DOHH2 (cell line): ENCODE results near the gene OLR1.
"Not testable (repeated sequence)": the region's sequence is repeated elsewhere in the genome, so short reads cannot be mapped to it uniquely, and the experiment has no call there.

ENCODE experiments used
- CTCF ChIP-seq: fragments of 200-600 bp; sonication (generic); IDR thresholded peaks from one replicate; pipeline ENCODE4 v1.5.1; 2014; ENCODE audit warnings: antibody characterized with exemption, mild to moderate bottlenecking, low read depth, low read length; ENCODE audit not compliant: poor library complexity, severe bottlenecking
- EZH2phosphoT487 ChIP-seq: fragments of 200-600 bp; sonication (generic); IDR thresholded peaks from 2 replicates; pipeline ENCODE4 v1.6.1; 2017; ENCODE audit warnings: borderline replicate concordance, mild to moderate bottlenecking, antibody characterized with exemption, low read length, moderate library complexity, mixed read lengths

GRCh38 chr12:10215946-10216345 lies 44.0 kb upstream of the OLR1 start:
- TF ChIP-seq CTCF, EZH2phosphoT487: not testable (repeated sequence)
